Adipocyte (in vitro differentiated cells): ENCODE measurements around the gene PAQR9.

Experiments used
- DNase-seq: peaks from one replicate; pipeline ENCODE4 v3.0.0-alpha.2; 2015; ENCODE audit warnings: low read depth
- H3K27me3 ChIP-seq: replicated peaks from 2 replicates; pipeline ENCODE4 v1.7.0; 2013; ENCODE audit warnings: mild to moderate bottlenecking, low read length, moderate library complexity; ENCODE audit not compliant: control insufficient read depth, insufficient read depth
- H3K36me3 ChIP-seq: 2 replicates; pipeline ENCODE4 v1.7.0; 2013; ENCODE audit warnings: low read length, mild to moderate bottlenecking, moderate library complexity; ENCODE audit not compliant: control insufficient read depth, insufficient read depth, severe bottlenecking
- H3K4me1 ChIP-seq: 2 replicates; pipeline ENCODE4 v1.7.0; 2013; ENCODE audit warnings: mild to moderate bottlenecking, low read length, moderate library complexity; ENCODE audit not compliant: control insufficient read depth, insufficient read depth
- H3K4me3 ChIP-seq: 2 replicates; pipeline ENCODE4 v1.7.0; 2013; ENCODE audit warnings: mild to moderate bottlenecking, low read length, moderate library complexity
- H3K9ac ChIP-seq: 2 replicates; pipeline ENCODE4 v1.7.0; 2013; ENCODE audit warnings: mild to moderate bottlenecking, low read length, moderate library complexity
- H3K9me3 ChIP-seq: 2 replicates; pipeline ENCODE4 v1.7.0; 2013; ENCODE audit warnings: mild to moderate bottlenecking, low read length, moderate library complexity; ENCODE audit not compliant: control insufficient read depth

PAQR9 gene, protein sequence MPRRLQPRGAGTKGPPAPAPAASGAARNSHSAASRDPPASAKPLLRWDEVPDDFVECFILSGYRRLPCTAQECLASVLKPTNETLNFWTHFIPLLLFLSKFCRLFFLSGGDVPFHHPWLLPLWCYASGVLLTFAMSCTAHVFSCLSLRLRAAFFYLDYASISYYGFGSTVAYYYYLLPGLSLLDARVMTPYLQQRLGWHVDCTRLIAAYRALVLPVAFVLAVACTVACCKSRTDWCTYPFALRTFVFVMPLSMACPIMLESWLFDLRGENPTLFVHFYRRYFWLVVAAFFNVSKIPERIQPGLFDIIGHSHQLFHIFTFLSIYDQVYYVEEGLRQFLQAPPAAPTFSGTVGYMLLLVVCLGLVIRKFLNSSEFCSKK

DNA sequence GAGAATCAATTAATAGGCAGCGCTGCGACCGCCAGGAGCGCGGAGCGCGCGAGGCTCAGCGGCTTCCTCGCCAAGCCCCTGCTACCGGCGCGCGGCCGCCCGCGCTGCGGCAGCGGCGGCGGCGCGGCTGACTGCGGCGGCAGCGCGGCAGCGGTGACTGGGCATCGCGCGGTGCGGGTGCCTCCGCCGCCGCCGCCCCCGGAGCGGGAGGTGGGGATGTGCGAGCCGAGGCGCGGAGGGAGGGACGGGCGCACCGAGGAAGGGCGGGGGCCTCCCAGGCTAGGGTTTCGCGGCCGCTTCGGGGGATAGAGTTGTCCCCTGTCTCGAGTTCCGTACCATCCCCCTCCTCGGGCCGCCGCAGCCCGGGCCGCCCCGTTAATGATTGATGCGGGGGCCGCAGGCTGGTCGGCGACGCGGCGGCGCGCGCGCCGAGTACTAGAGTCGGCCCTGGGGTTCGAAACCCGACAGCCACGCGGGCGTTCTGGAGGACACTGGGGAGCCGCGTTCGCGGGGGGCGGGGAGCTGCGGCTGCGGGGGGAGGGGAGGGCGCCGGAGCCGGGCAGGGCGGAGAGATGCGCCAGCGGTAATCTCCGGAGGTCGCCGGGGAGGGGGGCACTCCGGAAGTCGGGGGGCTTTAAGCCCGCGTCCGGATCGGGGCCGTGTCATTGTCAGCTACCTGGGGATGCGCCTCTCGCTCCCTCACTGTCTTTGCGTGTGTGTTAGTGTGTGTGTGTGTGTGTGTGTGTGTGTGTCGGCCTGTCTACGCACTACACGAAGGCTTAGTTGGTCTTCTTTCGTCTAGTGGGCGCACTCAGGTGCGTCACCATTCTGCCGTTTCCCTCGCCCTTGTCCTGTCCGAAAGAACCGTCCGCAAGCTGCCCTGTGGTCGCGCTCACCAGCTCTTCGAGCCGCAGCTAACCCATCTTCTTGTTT, at the start of gene PAQR9:
TSS of gene PAQR9 (minus strand) at position 159 of the 933 bp plus-strand sequence. CDS start 338 bp downstream, outside the sequence.
- Histone ChIP-seq H3K9ac (no peak within 1 kb of the TSS), H3K9me3 (no peaks in the 10 kb centered on the region), H3K36me3 (no peaks in the 10 kb centered on the region), H3K27me3 (peaks cover 9% of the 10 kb centered on the region), H3K4me1 (peaks cover 3% of the 10 kb centered on the region), H3K4me3 (peak within 1 kb of the TSS; percentile 72)
- peak; percentile 63 for DNase-seq

DNA sequence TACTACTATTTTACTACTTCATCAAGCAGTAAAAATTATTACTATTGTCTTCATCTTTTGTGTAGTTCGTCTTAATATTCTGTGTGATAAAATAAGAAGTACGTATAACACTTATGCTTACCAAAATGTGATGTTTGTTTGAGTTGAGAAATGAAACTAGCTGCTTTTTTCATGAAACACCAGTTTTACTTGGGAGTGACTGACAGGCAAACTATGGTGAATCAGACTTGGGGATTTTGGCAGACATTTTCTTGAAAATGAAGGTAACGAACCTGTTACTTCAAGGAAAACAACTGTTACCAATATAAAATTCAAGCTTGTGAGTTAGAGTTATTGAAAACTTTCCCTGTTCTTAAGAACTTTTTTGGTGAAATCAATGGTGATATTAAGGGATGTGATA, 48.2 kb upstream of the PAQR9 start:
- no peak overlapping the region for H3K4me3 ChIP-seq

DNA sequence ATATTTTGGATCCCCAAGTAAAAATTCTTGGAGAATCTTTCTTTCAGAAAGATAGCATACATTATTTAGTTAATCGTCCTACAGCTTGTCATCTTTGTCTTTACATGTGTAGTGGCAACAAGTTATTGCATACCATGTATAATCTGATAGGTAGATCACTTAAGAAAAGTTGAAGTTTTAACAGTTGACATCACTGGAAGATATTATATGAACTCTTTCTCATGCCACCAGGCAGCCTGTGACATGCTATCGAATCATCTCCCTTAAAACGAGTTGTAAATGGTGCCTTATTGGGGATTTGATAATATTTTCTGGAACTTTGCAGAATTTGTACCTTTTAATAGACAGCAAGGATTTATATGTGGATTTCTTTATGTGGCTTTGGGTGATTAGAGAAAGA, 46.5 kb upstream of the PAQR9 start:
- Histone ChIP-seq H3K9me3 (no peaks in the 10 kb centered on the region), H3K4me1 (no peaks in the 10 kb centered on the region), H3K27me3 (no peaks in the 10 kb centered on the region), H3K36me3 (peaks cover 18% of the 10 kb centered on the region), H3K9ac (no peak overlapping the region), H3K4me3 (no peak overlapping the region)
- DNase-seq: no peak

More for the DNA sequence above, 48.2 kb upstream of the PAQR9 start:
- H3K9me3 ChIP-seq: no peaks in the 10 kb centered on the region
- H3K36me3 ChIP-seq: peaks cover 34% of the 10 kb centered on the region
- H3K27me3 ChIP-seq: no peaks in the 10 kb centered on the region
- no peaks in the 10 kb centered on the region for H3K4me1 ChIP-seq
- no peak overlapping the region for H3K9ac ChIP-seq
- DNase-seq: no peak

DNA sequence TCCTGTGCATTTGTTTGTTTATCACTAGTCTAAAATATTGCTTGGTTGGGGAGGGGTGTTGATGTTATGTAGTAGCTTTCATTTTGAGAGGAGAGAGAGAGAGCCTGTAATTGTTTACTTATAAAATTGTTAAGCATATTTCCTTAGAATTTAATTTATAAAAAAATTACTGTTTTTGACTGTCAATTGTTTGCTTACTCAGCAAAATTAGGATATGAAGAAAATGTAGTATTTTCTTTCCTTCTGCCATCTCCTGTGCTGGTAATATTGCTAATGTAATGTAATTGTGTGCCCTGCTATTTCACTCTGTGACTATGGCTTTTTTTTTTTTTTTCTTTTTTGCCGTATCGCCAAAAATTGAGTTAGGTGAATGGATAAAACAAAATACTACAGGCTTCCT, 41.3 kb upstream of the PAQR9 start:
- Histone ChIP-seq H3K4me1 (peaks cover 13% of the 10 kb centered on the region), H3K36me3 (no peaks in the 10 kb centered on the region), H3K27me3 (no peaks in the 10 kb centered on the region), H3K9me3 (no peaks in the 10 kb centered on the region), H3K9ac (no peak overlapping the region), H3K4me3 (no peak overlapping the region)
- DNase-seq: no peak

DNA sequence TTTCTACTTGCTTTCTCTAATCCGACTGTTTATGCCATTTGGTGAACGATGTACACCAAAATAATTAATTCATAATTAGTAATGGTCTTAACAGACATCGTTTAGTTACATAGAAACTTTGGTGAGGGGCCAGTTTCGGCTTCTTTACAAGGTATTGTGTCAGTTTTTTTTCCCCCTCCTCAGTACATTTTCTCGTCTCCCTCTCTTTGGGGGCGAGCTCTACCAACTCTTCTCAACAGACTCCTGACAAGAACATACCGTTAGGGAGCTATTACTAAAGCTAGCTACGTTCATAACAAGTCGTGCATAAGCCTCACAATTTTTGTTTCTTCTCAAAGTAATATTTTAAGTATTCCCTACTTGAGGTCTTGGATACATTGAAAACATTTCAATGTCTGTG, 39.3 kb upstream of the PAQR9 start:
- peak overlapping the region; percentile 97 for H3K4me3 ChIP-seq
- H3K27me3 ChIP-seq: no peaks in the 10 kb centered on the region
- DNase-seq: peak; percentile 31
- H3K4me1 ChIP-seq: peaks cover 28% of the 10 kb centered on the region
- no peaks in the 10 kb centered on the region for H3K36me3 ChIP-seq
- H3K9me3 ChIP-seq: no peaks in the 10 kb centered on the region
- H3K9ac ChIP-seq: peak overlapping the region; percentile 95

DNA sequence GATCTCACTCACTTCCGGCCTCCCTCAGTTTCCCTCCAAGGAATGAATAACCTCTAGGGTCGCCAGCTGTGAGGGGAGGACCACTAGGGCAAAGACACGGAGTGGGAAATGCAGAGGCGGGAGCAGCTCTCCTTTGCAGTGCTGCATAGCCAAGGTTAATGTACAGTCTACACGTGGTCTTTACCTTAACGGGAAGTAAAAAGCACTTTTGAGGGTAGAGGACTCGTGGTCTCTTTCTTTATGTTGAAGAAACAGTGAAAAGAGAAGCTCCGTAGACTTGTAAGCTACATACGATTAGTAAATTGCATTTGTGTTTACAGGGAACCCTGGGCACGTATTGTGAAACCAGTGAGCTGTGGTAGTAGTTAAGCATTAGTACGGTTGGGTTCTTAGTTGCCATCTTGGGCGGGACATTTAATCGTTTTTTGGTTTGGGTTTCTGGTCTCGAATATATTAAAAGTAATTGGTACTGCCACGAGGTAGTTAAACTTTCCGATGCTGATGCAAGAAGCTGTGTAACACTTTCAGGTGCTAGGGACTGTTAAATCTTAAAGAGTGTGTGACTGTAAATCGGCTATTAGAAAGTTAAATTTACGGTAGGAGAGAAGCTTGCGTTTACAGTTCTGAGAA, 38.7 kb upstream of the PAQR9 start:
- H3K9me3 ChIP-seq: no peaks in the 10 kb centered on the region
- H3K36me3 ChIP-seq: no peaks in the 10 kb centered on the region
- peak; percentile 67 for DNase-seq
- peaks cover 33% of the 10 kb centered on the region for H3K4me1 ChIP-seq
- peak overlapping the region; percentile 95 for H3K9ac ChIP-seq
- peak overlapping the region; percentile 97 for H3K4me3 ChIP-seq
- no peaks in the 10 kb centered on the region for H3K27me3 ChIP-seq

DNA sequence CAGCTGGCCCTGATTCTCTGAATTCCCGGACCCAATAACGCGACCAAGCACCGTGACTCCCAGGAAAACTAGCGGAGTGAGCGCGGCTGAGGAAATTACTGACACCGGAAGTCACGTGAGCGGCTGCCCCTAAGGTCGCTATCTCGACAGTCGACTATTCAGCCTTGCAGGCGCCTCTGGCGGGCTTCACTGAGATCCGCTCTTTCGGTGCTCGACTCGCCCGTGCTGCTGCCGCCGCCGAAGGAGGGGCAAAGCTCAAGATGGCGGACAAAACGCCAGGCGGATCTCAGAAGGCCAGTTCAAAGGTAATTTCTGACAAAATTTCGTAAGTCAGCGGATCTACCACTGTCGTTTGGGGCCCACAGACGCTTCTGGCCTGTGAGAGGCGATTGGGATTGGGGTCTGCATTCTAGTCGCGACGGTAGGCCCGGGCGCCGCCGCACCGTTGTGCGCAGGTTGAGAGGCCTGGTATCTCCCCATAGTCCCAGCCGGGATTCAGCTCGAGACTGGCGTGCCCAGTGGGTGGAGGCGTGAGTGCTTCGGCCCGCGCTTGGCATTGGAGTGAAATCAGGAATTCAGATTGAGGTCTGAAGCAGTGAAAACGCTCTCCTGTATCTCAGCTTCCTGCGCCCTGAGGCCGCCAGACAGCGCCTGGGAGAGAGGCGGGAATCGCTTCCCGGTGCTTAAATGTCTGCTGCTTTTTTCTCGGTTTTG, 38.1 kb upstream of the PAQR9 start, which contains the start of gene U2SURP:
TSS of gene U2SURP (plus strand) at position 202 of the 714 bp plus-strand sequence. CDS start at position 261, 59 bp downstream.
- H3K4me3 ChIP-seq: peak within 1 kb of the TSS; percentile 97
- H3K9ac ChIP-seq: peak within 1 kb of the TSS; percentile 95
- H3K36me3 ChIP-seq: no peaks in the 10 kb centered on the region
- no peaks in the 10 kb centered on the region for H3K9me3 ChIP-seq
- H3K27me3 ChIP-seq: no peaks in the 10 kb centered on the region
- peak; percentile 99 for DNase-seq
- H3K4me1 ChIP-seq: peaks cover 34% of the 10 kb centered on the region

DNA sequence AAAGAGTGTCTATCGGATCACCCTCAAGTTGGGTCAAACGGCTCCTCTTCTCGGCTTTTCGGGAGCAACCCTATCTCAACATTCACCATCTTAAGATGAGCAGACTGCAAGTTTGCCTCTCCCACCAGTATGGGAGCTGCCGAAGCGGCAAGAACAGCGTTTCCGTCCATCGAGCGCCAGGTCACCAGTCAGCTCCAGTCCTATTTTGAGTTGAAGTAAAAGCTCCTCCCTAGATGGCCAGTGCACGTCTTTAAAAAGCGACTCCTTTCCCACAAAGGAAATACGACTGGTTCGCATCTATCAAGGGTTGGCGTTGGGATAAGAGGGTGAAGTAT, 37.5 kb upstream of the PAQR9 start:
- no peaks in the 10 kb centered on the region for H3K36me3 ChIP-seq
- peak overlapping the region; percentile 95 for H3K9ac ChIP-seq
- no peaks in the 10 kb centered on the region for H3K27me3 ChIP-seq
- H3K9me3 ChIP-seq: no peaks in the 10 kb centered on the region
- H3K4me3 ChIP-seq: peak overlapping the region; percentile 97
- peaks cover 34% of the 10 kb centered on the region for H3K4me1 ChIP-seq
- no peak for DNase-seq

DNA sequence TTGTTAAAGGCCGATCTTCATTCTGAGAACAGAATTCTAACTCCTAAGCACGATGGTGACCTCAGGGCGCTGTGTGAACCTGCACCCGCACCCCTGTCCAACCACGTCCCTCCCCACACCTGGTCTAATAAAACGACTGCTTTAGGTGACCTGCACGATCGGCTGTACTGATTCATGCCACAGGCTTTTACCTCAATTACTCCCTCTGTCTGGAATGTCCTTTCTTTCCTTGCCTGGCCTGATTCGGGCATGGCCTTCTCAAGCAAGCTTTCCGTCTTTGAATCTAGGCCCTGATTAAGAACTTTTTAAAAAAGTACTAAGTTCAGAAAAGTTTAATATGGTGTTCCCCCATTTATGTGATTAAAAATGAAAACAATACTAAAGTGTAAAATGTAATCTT, 37.1 kb upstream of the PAQR9 start:
- DNase-seq: peak; percentile 57
- peak overlapping the region; percentile 95 for H3K9ac ChIP-seq

DNA sequence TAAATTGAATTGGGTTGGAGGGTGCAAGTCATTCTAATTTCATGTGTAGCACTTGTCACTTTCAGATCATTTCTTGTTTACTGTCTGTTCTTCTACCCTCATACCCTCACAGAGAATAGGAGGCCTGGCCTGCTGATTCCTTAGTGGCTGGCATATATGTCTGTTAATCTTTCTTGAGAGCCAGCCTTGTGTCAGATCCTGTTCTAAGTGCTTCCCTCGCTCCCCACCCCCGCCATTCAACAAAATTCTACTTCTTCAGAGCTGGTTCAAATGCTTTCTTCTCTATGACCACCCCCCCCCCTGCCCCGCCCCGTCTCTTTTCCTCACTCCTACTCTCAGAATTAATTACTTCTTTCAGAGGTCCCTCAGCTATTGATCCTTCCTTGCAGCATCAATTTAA, 36.4 kb upstream of the PAQR9 start:
- DNase-seq: no peak
- no peaks in the 10 kb centered on the region for H3K36me3 ChIP-seq
- no peaks in the 10 kb centered on the region for H3K9me3 ChIP-seq
- H3K27me3 ChIP-seq: no peaks in the 10 kb centered on the region
- H3K4me1 ChIP-seq: peaks cover 34% of the 10 kb centered on the region
- peak overlapping the region; percentile 95 for H3K9ac ChIP-seq
- peak overlapping the region; percentile 97 for H3K4me3 ChIP-seq

More for the DNA sequence above, 37.1 kb upstream of the PAQR9 start:
- Histone ChIP-seq H3K4me1 (peaks cover 34% of the 10 kb centered on the region), H3K4me3 (peak overlapping the region; percentile 97), H3K9me3 (no peaks in the 10 kb centered on the region), H3K36me3 (no peaks in the 10 kb centered on the region), H3K27me3 (no peaks in the 10 kb centered on the region)
